Measurements from ENCODE around the gene LRRC59. TPM values are rescaled to one million over a fixed set of nuclear protein-coding genes. Genes with fewer than 3 reads are reported as not detected.

Gene LRRC59
- total RNA-seq, 1 experiment from 2014 or later: 106 TPM

- H3K27ac ChIP-seq (ENCODE audit: insufficient read length, low read depth, low read length): no peak overlapping the region
- H4K91ac ChIP-seq (ENCODE audit: insufficient read length, low read depth, low read length): no peak overlapping the region
- no peak overlapping the region for H3K4me2 ChIP-seq (ENCODE audit: insufficient read depth, insufficient read length, low read length)
- H2BK20ac ChIP-seq (ENCODE audit: low read depth, low read length, poor library complexity, severe bottlenecking): no peak overlapping the region
- Mint-ChIP-seq H3K27ac (no peak overlapping the region; a peak in 1 of 7 replicates), H3K27me3 (ENCODE audit: low read depth) (peaks cover 26% of the 10 kb centered on the region), H3K4me1 (peaks cover 16 to 17% of the 10 kb centered on the region in 2 experiments), H3K4me3 (no peak overlapping the region), H3K36me3 (ENCODE audit: insufficient read depth in 1 of 3, low read depth in 3 of 3) (peaks cover 2 to 13% (median 4%) of the 10 kb centered on the region in 3 experiments), H3K9me3 (peaks cover 16 to 18% of the 10 kb centered on the region in 2 experiments)
- no peak overlapping the region for H2AK5ac ChIP-seq (ENCODE audit: insufficient read length, low read length)
- no peak overlapping the region for H3K9ac ChIP-seq (ENCODE audit: extremely low read depth, insufficient read length, low read length)
- H2BK5ac ChIP-seq (ENCODE audit: insufficient read length, low read length): no peak overlapping the region
- H2BK120ac ChIP-seq (ENCODE audit: low read depth, low read length, poor library complexity, severe bottlenecking): no peak overlapping the region
- TF ChIP-seq CTCF (conservative IDR thresholded peaks at IDR 0.05): no peak
- no peaks in the 10 kb centered on the region for H4K20me1 ChIP-seq (ENCODE audit: control insufficient read depth, insufficient read depth, insufficient read length)
- peaks cover 12% of the 10 kb centered on the region for H3K23me2 ChIP-seq (ENCODE audit: insufficient read length, low read depth, low read length, poor library complexity, severe bottlenecking)
- H2BK12ac ChIP-seq (ENCODE audit: insufficient read length, low read depth, low read length): no peak overlapping the region
- H3K27me3 ChIP-seq (ENCODE audit: insufficient read depth, low read length): no peaks in the 10 kb centered on the region; the same call in 1 of the 2 replicates
- H3T11ph ChIP-seq (ENCODE audit: low read length): no peak overlapping the region
- no peak overlapping the region for H4K8ac ChIP-seq (replicated peaks; ENCODE audit: insufficient read length, low read depth, low read length)
- H3K79me2 ChIP-seq (ENCODE audit: insufficient read depth, low read length): no peaks in the 10 kb centered on the region
- no peak overlapping the region for H3K18ac ChIP-seq (ENCODE audit: insufficient read length, low read depth, low read length)
- H3K56ac ChIP-seq (ENCODE audit: insufficient read length, low read depth, low read length): no peak overlapping the region
- no peaks in the 10 kb centered on the region; the same call in 1 of the 2 replicates for H3K4me1 ChIP-seq (ENCODE audit: insufficient read depth, low read length)
- H2AFZ ChIP-seq (ENCODE audit: low read length): no peak overlapping the region
- no peak overlapping the region for H3K4ac ChIP-seq (ENCODE audit: low read depth, low read length)
- H2BK15ac ChIP-seq (ENCODE audit: low read depth, low read length): no peak overlapping the region
- no peak for DNase-seq
- no peaks in the 10 kb centered on the region for H3K9me3 ChIP-seq (ENCODE audit: control insufficient read depth, low read depth, low read length)
- H4K5ac ChIP-seq (ENCODE audit: insufficient read length, low read depth, low read length): no peak overlapping the region
- no CpG with 5 or more reads among the region's 2 CpGs for WGBS (ENCODE audit: extremely low coverage, insufficient read length, low lambda C conversion rate)
- no peak overlapping the region for H3K14ac ChIP-seq (ENCODE audit: insufficient read depth, low read length)
- H3K23ac ChIP-seq (ENCODE audit: insufficient read length, low read depth, low read length): no peak overlapping the region
- no peaks in the 10 kb centered on the region for H3K79me1 ChIP-seq (ENCODE audit: insufficient read depth, low read depth, low read length, poor library complexity, severe bottlenecking)
These were observed 25.4 kb upstream of the LRRC59 start for GRCh38 chr17:50422738-50423137.
